PC-9 (cell line): ENCODE measurements around the gene FILIP1.

Experiments used
- CTCF ChIP-seq: fragments of 200-600 bp; sonication (generic); conservative IDR thresholded peaks from 2 replicates; pipeline ENCODE4 v1.6.1; 2017; ENCODE audit warnings: mixed run types, antibody characterized with exemption, mild to moderate bottlenecking, moderate library complexity
- EZH2 ChIP-seq: fragments of 200-600 bp; sonication (generic); IDR thresholded peaks from 2 replicates; pipeline ENCODE4 v1.8.0; 2017; ENCODE audit warnings: antibody characterized with exemption, low read depth

GRCh38 chr6:75363304-75363703 is 130.3 kb downstream of the FILIP1 start:
- no peak for TF ChIP-seq CTCF
- TF ChIP-seq EZH2, result no peak
